HuH-7 (cell line): Measurements from ENCODE around the gene SIVA1.

Experiments
- DNase-seq: peaks from one replicate; pipeline ENCODE4 v3.0.0; 2011; ENCODE audit warnings: low spot score

Gene SIVA1

GRCh38 chr14:104784846-104785707, 32.1 kb downstream of the SIVA1 start:
- DNase-seq, result no peak

- no peak for DNase-seq
Observed at GRCh38 chr14:104785708-104786080, 32.7 kb downstream of the SIVA1 start.

GRCh38 chr14:104786091-104786586, 33.2 kb downstream of the SIVA1 start:
- no peak for DNase-seq

- no peak for DNase-seq
Observed at GRCh38 chr14:104786726-104787675, 34.1 kb downstream of the SIVA1 start.

GRCh38 chr14:104787736-104788135, 34.8 kb downstream of the SIVA1 start:
- no peak for DNase-seq

GRCh38 chr14:104788161-104788818, 35.3 kb downstream of the SIVA1 start:
- DNase-seq, result no peak

GRCh38 chr14:104788873-104789663, 36.1 kb downstream of the SIVA1 start:
- no peak for DNase-seq

- DNase-seq, result no peak
Observed at GRCh38 chr14:104789752-104790743, 37.1 kb downstream of the SIVA1 start.

GRCh38 chr14:104791425-104791824, 38.5 kb downstream of the SIVA1 start:
- DNase-seq, result no peak

- no peak for DNase-seq
Observed at GRCh38 chr14:104792101-104792884, 39.3 kb downstream of the SIVA1 start.

- DNase-seq, result no peak
Observed at GRCh38 chr14:104792945-104793702, 40.2 kb downstream of the SIVA1 start.

- DNase-seq, result no peak
Observed at GRCh38 chr14:104793703-104793959, 40.7 kb downstream of the SIVA1 start.

GRCh38 chr14:104794099-104794498, 41.2 kb downstream of the SIVA1 start:
- peak; percentile 85 for DNase-seq

- peak; percentile 55 for DNase-seq
Observed at GRCh38 chr14:104794631-104794992, 41.7 kb downstream of the SIVA1 start.

- no peak for DNase-seq
Observed at GRCh38 chr14:104794993-104795780, 42.2 kb downstream of the SIVA1 start, which contains the start of gene AKT1. TSS of gene AKT1 (minus strand) at chr14:104795748. CDS start at chr14:104792643, 3,105 bp downstream.

- DNase-seq, result peak; percentile 72
Observed at GRCh38 chr14:104795781-104796686, 43.1 kb downstream of the SIVA1 start.

- no peak for DNase-seq
Observed at GRCh38 chr14:104796687-104797081, 43.7 kb downstream of the SIVA1 start.
